ENCODE results near the gene LMX1A. TPM values are rescaled to one million over a fixed set of nuclear protein-coding genes. Genes with fewer than 3 reads are reported as not detected.

Gene LMX1A
- total and polyA plus RNA-seq, 9 donors: 0.37 to 2.2 (median 0.84) TPM

DNA sequence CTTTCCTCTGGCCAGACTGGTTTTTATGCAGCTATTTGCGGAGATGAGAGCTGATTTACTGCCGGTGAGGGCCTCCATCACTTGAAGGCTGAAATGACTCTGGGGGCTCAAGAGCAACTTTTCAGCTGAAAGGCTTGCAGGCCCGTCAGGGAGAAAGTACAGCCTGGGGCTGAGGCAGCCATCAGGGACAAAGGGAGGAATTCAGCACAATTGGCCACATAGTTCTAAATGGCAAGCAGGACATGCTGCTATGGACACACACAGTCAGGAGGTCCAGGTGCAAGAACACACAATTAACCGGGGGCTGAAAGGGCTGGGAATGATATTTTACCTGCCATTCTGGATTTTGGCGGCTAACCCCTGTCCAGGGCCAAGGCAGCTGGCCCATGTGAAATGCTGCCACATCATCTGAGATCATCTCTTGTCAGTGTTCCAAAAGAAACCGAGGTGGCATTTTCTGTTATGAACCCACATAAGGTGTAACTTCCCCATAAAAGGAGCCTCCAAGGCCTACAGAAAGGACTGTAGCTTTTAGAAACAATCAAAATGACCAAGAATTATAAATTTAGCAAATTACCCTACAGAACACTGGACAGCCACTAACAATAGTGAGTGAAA, 58.2 kb downstream of the LMX1A start:
- 57% methylated on average over 5 of the region's 6 CpGs for WGBS (ENCODE audit: insufficient coverage)
- Histone ChIP-seq H3K4me1 (ENCODE audit: control insufficient read depth, insufficient read depth, low read length) (peaks cover 2% of the 10 kb centered on the region), H3K36me3 (ENCODE audit: control insufficient read depth, insufficient read depth, low read length) (no peaks in the 10 kb centered on the region), H3K27ac (ENCODE audit: low read length) (no peak overlapping the region), H3K9me3 (replicated peaks; ENCODE audit: control insufficient read depth, low read depth, low read length) (no peaks in the 10 kb centered on the region), H3K4me3 (ENCODE audit: low read length) (no peak overlapping the region), H3K27me3 (ENCODE audit: control insufficient read depth, insufficient read depth, low read length) (no peaks in the 10 kb centered on the region)
- DNase-seq: no peak

DNA sequence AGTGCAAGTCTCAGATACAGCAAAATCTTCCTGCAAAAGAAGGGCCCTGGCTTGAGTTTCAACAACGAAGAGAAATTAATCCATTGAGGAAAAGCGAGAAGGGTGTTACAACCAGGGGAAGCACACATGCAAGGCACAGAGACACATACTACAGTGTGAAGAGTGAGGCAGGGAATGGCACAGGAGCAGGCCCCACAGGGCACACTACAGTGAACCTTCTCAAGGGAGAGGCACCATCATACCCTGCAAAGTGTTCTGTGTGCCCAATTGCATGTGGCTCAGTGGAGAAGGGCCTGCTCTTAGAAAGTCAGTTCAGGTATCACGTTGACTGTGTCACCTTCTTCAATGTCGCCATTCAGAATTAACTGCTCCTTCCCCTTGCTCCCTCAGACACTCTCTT, 60.3 kb downstream of the LMX1A start:
- H3K4me1 ChIP-seq (ENCODE audit: control insufficient read depth, insufficient read depth, low read length): no peaks in the 10 kb centered on the region
- no peaks in the 10 kb centered on the region for H3K36me3 ChIP-seq (ENCODE audit: control insufficient read depth, insufficient read depth, low read length)
- DNase-seq: no peak
- no peaks in the 10 kb centered on the region for H3K9me3 ChIP-seq (replicated peaks; ENCODE audit: control insufficient read depth, low read depth, low read length)
- H3K4me3 ChIP-seq (ENCODE audit: low read length): no peak overlapping the region
- 80% methylated on average over 1 of the region's 4 CpGs for WGBS (ENCODE audit: insufficient coverage)
- no peak overlapping the region for H3K27ac ChIP-seq (ENCODE audit: low read length)
- no peaks in the 10 kb centered on the region for H3K27me3 ChIP-seq (ENCODE audit: control insufficient read depth, insufficient read depth, low read length)

DNA sequence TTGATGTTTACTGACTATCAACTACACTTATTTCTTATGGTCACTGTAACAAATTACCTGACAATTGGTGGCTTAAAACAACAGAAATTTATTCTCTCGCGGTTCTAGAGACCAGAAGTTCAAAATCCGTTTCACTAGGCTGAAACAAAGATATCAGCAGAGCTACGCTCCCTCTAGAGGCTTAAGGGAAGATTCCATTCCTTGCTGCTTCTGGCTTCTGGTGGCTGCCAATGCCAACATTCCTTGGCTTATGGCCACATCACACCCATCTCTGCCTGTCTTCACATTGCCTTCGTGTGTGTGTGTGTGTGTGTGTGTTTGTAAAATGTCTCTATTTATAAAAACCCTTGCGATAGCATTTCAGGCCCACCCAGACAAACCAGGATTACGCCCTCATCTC, 66.4 kb downstream of the LMX1A start:
- Histone ChIP-seq H3K4me3 (ENCODE audit: low read length) (no peak overlapping the region), H3K4me1 (ENCODE audit: control insufficient read depth, insufficient read depth, low read length) (peaks cover 9% of the 10 kb centered on the region), H3K9me3 (replicated peaks; ENCODE audit: control insufficient read depth, low read depth, low read length) (peaks cover 3% of the 10 kb centered on the region), H3K27ac (ENCODE audit: low read length) (no peak overlapping the region), H3K36me3 (ENCODE audit: control insufficient read depth, insufficient read depth, low read length) (no peaks in the 10 kb centered on the region), H3K27me3 (ENCODE audit: control insufficient read depth, insufficient read depth, low read length) (peaks cover 10% of the 10 kb centered on the region)
- DNase-seq: peak; percentile 39
- WGBS (ENCODE audit: insufficient coverage): 75% methylated on average over 2 of the region's 7 CpGs

DNA sequence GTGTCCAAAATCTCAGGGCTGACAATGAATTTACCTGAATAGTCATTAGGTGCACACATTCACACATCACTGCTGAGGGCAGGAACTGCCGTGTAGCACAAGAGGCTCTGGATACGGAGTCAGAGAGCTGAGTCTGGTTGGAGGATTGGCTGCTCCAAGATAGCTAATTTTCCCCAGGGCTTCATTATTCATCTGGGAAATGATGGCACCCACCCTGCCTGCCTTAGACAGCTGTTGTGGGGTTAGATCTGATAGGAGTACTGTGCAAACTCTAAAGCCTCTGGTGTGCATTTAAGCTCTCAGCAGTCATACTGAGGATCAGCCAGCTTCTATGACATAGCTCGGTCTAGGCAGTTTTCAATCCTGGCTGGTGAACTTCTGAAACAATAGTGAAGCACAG, 67.0 kb downstream of the LMX1A start:
- H3K9me3 ChIP-seq (replicated peaks; ENCODE audit: control insufficient read depth, low read depth, low read length): peaks cover 3% of the 10 kb centered on the region
- H3K4me1 ChIP-seq (ENCODE audit: control insufficient read depth, insufficient read depth, low read length): peaks cover 9% of the 10 kb centered on the region
- H3K27ac ChIP-seq (ENCODE audit: low read length): no peak overlapping the region
- no peak overlapping the region for H3K4me3 ChIP-seq (ENCODE audit: low read length)
- no peaks in the 10 kb centered on the region for H3K36me3 ChIP-seq (ENCODE audit: control insufficient read depth, insufficient read depth, low read length)
- H3K27me3 ChIP-seq (ENCODE audit: control insufficient read depth, insufficient read depth, low read length): peaks cover 12% of the 10 kb centered on the region
- no peak for DNase-seq
- WGBS (ENCODE audit: insufficient coverage): 90% methylated on average over 2 of the region's 3 CpGs

DNA sequence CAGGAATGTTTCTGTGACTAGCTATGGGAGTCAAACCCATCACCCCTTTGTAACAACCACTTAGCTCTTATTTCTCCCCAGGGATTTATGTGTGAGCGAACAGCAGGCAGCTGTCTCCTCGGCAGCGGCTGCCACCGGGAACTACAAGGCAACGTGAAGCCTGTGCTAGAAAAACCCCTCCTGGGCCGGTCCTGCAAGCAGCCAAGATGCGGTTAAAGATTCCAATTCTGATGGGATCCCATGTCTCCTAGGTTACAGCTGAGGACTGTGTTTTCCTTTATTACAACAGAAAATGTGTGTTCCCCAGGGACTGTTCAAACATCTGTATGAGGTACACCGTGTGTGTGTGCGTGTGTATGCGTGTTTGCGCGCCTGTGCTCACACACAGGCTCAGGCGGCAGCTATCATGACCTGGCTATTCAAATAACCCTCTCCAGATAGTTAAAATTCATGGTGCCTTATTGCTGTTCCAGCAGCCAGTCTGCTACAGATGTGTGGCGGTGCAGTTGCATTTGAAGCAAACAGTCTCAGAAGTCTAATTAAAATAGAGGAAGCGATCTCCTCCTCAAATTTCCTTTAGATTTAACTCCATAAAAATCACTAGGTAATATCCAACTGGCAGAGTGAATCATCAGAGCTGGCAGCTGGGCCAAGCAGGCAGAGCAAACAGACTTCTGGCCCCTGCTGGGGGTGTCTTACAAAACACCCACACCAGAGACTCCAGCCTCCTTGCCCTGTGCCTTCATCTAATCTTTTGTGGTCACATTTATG, 68.0 kb downstream of the LMX1A start:
- peaks cover 3% of the 10 kb centered on the region for H3K9me3 ChIP-seq (replicated peaks; ENCODE audit: control insufficient read depth, low read depth, low read length)
- peaks cover 15% of the 10 kb centered on the region for H3K27me3 ChIP-seq (ENCODE audit: control insufficient read depth, insufficient read depth, low read length)
- no peak overlapping the region for H3K4me3 ChIP-seq (ENCODE audit: low read length)
- no peak overlapping the region for H3K27ac ChIP-seq (ENCODE audit: low read length)
- H3K36me3 ChIP-seq (ENCODE audit: control insufficient read depth, insufficient read depth, low read length): no peaks in the 10 kb centered on the region
- peak; percentile 86 for DNase-seq
- H3K4me1 ChIP-seq (ENCODE audit: control insufficient read depth, insufficient read depth, low read length): peaks cover 9% of the 10 kb centered on the region
- 4% methylated on average over 6 of the region's 15 CpGs for WGBS (ENCODE audit: insufficient coverage)

DNA sequence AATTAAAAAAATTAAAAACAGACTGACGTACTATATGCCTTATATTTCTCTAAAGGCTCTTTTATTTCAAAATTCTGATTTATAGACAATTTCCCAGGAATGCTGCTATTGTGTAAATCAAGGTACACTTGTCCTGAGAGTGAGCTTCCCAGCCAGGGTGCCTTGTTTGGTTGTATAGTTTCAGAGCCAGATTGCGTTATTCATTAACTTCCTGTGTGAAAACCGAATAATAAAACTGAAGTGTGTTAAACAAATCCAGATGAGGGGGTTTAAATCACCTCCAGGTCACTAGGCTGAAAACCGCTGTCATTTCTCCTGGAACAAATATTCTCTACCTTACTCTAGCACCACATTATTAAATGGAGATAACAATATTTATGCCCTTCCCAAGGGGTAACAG, 68.7 kb downstream of the LMX1A start:
- Histone ChIP-seq H3K4me1 (ENCODE audit: control insufficient read depth, insufficient read depth, low read length) (peaks cover 9% of the 10 kb centered on the region), H3K4me3 (ENCODE audit: low read length) (no peak overlapping the region), H3K9me3 (replicated peaks; ENCODE audit: control insufficient read depth, low read depth, low read length) (peaks cover 3% of the 10 kb centered on the region), H3K27me3 (ENCODE audit: control insufficient read depth, insufficient read depth, low read length) (peaks cover 15% of the 10 kb centered on the region), H3K36me3 (ENCODE audit: control insufficient read depth, insufficient read depth, low read length) (no peaks in the 10 kb centered on the region), H3K27ac (ENCODE audit: low read length) (no peak overlapping the region)
- WGBS (ENCODE audit: insufficient coverage): no CpG with 5 or more reads among the region's 4 CpGs
- no peak for DNase-seq

DNA sequence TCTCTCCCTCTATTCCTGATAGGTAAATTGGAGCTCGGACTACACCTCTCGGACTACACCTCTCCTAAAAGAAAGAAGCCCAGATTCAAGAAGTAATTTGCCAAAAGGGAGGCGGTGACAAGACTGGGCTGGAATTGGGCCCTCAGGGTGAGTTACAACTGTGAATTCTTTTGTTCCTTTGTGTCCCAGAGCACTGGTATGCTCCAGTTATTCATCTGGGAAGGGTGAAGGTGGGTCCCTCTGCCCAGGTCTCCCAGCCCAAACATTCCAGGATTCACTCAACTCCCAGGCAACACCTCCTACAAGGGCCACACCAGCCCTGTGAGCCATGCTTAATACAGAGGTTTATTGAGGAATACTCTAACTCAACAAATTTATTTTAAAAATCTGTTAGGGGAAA, 69.2 kb downstream of the LMX1A start:
- H3K9me3 ChIP-seq (replicated peaks; ENCODE audit: control insufficient read depth, low read depth, low read length): peaks cover 3% of the 10 kb centered on the region
- peaks cover 9% of the 10 kb centered on the region for H3K4me1 ChIP-seq (ENCODE audit: control insufficient read depth, insufficient read depth, low read length)
- no CpG with 5 or more reads among the region's 3 CpGs for WGBS (ENCODE audit: insufficient coverage)
- no peak overlapping the region for H3K27ac ChIP-seq (ENCODE audit: low read length)
- H3K4me3 ChIP-seq (ENCODE audit: low read length): no peak overlapping the region
- H3K27me3 ChIP-seq (ENCODE audit: control insufficient read depth, insufficient read depth, low read length): peaks cover 15% of the 10 kb centered on the region
- no peak for DNase-seq
- no peaks in the 10 kb centered on the region for H3K36me3 ChIP-seq (ENCODE audit: control insufficient read depth, insufficient read depth, low read length)

DNA sequence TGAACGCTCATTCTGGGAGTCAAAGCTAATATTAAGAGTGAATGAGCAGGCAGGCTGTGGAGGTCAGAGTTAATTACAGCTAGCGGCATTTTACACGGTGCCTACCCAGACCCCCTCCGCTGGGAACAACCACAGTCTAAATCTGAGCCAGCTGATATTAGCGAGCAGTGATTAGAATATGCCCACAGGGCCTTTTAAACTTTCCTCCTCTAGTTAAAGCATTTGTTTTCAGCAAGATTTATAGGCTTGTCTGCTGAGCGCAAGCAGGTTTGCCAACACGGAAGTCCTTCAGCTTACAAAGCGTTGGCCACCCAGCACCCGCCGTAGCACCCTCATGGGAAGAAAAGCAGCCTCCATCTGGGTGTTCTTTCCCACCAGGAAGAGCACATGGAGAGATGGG, 72.1 kb downstream of the LMX1A start:
- H3K27ac ChIP-seq (ENCODE audit: low read length): no peak overlapping the region
- no peaks in the 10 kb centered on the region for H3K9me3 ChIP-seq (replicated peaks; ENCODE audit: control insufficient read depth, low read depth, low read length)
- no peak overlapping the region for H3K4me3 ChIP-seq (ENCODE audit: low read length)
- no peak for DNase-seq
- H3K27me3 ChIP-seq (ENCODE audit: control insufficient read depth, insufficient read depth, low read length): peaks cover 15% of the 10 kb centered on the region
- peaks cover 9% of the 10 kb centered on the region for H3K4me1 ChIP-seq (ENCODE audit: control insufficient read depth, insufficient read depth, low read length)
- no peaks in the 10 kb centered on the region for H3K36me3 ChIP-seq (ENCODE audit: control insufficient read depth, insufficient read depth, low read length)
- WGBS (ENCODE audit: insufficient coverage): 41% methylated on average over 3 of the region's 10 CpGs

DNA sequence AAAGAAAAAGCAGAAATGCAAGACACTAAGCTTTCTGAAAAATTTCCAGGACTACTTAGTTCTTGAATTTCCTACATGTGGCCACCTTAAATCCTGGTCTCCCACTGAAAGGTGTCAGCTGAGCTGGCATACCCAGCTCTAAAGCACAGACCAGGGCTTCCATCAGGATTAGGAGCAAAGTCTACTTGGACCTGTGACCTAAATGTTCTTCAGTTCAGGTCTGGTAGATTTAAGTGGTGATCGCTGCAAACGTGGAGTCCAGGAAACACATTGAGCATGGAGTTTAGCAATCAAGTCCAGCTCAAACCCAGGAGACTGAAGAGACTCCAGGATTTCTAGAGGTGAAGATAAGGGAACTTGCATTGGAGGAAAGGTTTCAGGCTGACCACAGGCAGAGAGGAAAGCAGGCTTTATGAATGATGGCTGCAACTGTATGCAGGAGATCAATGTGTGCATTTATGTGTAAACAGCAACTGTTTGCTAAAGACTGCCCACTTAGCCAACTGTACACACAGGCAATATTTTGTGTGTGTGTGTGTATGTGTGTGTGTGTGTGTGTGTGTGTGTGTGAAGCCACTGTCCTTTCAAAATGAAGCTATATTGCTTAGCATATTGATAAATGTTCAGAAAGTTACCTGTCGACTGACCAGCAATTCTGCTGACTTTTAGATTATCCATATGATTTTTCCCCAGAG, 75.2 kb downstream of the LMX1A start:
- no peaks in the 10 kb centered on the region for H3K36me3 ChIP-seq (ENCODE audit: control insufficient read depth, insufficient read depth, low read length)
- no peak for DNase-seq
- H3K4me1 ChIP-seq (ENCODE audit: control insufficient read depth, insufficient read depth, low read length): no peaks in the 10 kb centered on the region
- H3K4me3 ChIP-seq (ENCODE audit: low read length): no peak overlapping the region
- H3K27me3 ChIP-seq (ENCODE audit: control insufficient read depth, insufficient read depth, low read length): peaks cover 7% of the 10 kb centered on the region
- H3K27ac ChIP-seq (ENCODE audit: low read length): no peak overlapping the region
- no peaks in the 10 kb centered on the region for H3K9me3 ChIP-seq (replicated peaks; ENCODE audit: control insufficient read depth, low read depth, low read length)
- WGBS (ENCODE audit: insufficient coverage): 44% methylated on average over 2 of the region's 3 CpGs

DNA sequence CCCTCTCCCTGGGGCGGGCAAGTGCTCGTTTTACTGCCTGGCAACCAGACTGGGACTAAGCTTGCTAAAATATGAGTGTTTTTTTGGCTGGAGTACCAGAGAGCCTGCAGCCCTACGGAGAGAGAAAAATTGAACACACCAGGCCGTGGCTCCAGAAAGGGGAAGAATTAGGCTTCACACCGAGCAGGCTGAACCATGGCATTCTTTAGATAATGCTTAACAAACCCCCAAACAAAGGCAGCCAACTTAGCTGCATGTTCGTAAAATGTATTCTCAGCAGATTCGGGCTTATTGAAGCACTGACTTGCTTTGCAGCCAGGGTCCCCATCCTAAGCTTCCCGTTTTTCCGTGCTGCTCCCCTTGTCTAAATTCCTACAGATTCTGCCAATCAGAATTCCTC, 76.6 kb downstream of the LMX1A start:
- no peak overlapping the region for H3K27ac ChIP-seq (ENCODE audit: low read length)
- H3K9me3 ChIP-seq (replicated peaks; ENCODE audit: control insufficient read depth, low read depth, low read length): no peaks in the 10 kb centered on the region
- no peak for DNase-seq
- 35% methylated on average over 5 of the region's 9 CpGs for WGBS (ENCODE audit: insufficient coverage)
- no peak overlapping the region for H3K4me3 ChIP-seq (ENCODE audit: low read length)
- peaks cover 12% of the 10 kb centered on the region for H3K27me3 ChIP-seq (ENCODE audit: control insufficient read depth, insufficient read depth, low read length)
- no peaks in the 10 kb centered on the region for H3K36me3 ChIP-seq (ENCODE audit: control insufficient read depth, insufficient read depth, low read length)
- no peaks in the 10 kb centered on the region for H3K4me1 ChIP-seq (ENCODE audit: control insufficient read depth, insufficient read depth, low read length)
